ENCODE data around the gene NXN.
"Not testable (repeated sequence)": the region's sequence is repeated elsewhere in the genome, so short reads cannot be mapped to it uniquely, and the experiment has no call there.

Gene NXN

DNA sequence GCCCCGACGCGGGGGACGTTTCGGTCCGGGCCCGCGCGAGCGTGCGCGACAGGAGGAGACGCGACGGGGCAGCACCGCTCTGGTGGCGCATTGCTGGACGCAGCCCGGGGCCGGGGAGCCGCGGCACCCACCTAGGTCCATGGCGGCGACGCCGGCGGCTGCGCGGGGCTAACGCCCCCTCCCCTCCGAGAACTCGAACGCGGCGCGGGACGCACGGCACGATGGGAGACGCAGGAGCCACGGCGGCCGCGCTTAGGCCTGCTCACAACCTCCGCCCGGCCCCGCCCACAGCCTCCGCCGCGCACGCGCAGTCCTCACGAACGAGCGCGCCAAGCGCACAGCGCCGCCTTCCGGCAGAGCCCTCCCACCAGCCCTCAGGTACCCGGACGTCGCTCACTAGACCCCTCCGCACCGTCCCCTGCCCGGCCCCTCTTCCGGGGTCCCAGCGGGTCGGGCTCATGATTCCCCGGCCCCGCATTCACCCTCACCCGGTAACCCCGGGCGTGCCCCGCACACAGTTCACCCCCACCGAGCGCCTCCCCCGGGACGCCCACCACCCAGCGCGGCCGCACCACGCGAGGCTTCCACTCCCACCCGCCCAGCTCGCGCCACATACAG is 227.5 kb downstream of the NXN start, which contains the start of gene GEMIN4:
Gene GEMIN4, minus strand, starts transcription at position 263 of the 618 bp plus-strand sequence. Its CDS starts 122 bp downstream, at position 141.
- peak within 1 kb of the TSS; percentile 98 for H3K27ac ChIP-seq
- TF ChIP-seq, protein P1, sequence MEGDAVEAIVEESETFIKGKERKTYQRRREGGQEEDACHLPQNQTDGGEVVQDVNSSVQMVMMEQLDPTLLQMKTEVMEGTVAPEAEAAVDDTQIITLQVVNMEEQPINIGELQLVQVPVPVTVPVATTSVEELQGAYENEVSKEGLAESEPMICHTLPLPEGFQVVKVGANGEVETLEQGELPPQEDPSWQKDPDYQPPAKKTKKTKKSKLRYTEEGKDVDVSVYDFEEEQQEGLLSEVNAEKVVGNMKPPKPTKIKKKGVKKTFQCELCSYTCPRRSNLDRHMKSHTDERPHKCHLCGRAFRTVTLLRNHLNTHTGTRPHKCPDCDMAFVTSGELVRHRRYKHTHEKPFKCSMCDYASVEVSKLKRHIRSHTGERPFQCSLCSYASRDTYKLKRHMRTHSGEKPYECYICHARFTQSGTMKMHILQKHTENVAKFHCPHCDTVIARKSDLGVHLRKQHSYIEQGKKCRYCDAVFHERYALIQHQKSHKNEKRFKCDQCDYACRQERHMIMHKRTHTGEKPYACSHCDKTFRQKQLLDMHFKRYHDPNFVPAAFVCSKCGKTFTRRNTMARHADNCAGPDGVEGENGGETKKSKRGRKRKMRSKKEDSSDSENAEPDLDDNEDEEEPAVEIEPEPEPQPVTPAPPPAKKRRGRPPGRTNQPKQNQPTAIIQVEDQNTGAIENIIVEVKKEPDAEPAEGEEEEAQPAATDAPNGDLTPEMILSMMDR (conservative IDR thresholded peaks at IDR 0.05) = peak; percentile 95
- peak; percentile 83 for TF ChIP-seq ZFX (IDR thresholded peaks at IDR 0.05)

DNA sequence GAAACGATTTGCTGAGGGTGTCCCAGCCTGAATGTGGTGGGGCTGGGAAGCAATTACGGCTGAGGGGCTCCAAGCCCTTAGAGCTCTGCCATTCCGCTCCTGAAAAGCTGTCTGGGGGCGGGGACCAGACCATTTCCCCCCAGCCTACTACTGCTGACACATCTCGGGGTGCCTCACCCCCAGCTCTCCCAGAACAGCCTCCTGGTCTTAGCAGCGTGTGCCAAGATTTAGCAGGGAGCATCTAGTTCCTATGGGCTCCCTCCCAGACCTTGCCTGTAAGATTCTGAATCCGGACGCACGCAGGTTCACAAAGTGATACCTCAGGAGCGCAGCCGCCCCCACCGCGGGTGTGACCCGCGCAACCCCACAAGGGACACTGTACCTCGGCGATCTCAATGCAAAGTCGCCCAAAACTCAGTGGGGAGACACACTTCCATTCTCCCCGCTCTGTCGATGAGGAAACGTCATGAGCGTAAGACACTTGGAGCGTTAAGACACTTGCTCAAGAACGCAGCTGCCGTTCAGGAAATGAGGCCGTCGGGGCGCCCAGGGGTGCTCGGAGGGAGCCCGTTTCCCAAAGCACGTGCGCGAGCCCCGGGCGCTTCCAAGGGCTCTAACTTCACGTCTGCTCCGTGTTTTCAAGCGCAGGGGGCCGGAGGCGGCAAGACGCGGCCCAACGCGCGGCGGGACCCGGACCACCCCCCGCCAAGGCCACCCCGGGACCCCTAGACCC is 228.1 kb downstream of the NXN start:
- TF ChIP-seq, protein P1 (conservative IDR thresholded peaks at IDR 0.05) = no peak
- no peak for TF ChIP-seq ZFX (IDR thresholded peaks at IDR 0.05)
- H3K27ac ChIP-seq = peak overlapping the region; percentile 98

DNA sequence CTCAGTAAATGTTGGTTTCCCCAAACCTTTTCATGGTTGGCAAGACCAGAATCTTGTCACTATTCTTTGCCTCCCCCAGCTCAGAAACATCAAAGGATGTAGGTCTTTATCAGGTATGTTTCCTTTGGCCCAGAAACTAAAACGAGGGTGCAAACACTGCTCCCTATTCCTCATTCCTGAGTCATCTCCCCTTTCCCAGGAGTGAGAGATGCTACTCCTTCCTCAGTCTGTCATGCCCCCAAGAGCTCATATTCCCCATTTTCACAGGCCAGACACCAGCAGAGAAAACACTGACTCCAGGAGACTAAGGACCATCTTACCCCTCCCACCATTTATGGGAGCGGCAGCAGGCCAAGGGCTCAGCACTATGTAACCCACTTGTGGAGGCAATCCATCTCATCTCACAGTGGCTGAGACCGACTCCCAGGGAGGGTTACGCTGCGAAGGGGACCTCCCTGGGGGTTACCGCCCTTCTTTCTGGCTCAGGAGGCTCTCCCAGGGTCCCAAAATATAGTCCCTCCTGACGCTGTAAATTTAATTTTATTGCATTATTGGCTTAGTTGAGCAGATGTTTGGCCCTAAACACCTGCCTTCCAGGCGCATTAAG is 229.0 kb downstream of the NXN start:
- peak overlapping the region; percentile 98 for H3K27ac ChIP-seq
- no peak for TF ChIP-seq ZFX (IDR thresholded peaks at IDR 0.05)
- TF ChIP-seq, protein P1 (conservative IDR thresholded peaks at IDR 0.05) = no peak

DNA sequence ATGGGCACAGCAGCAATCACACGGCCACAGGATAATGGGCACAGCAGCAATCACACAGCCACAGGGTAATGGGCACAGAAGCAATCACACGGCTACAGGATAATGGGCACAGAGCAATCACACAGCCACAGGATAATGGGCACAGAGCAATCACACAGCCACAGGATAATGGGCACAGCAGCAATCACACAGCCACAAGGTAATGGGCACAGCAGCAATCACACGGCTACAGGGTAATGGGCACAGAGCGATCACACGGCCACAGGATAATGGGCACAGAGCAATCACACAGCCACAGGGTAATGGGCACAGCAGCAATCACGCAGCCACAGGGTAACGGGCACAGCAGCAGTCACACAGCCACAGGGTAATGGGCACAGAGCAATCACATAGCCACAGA is 230.2 kb downstream of the NXN start:
- not testable (repeated sequence) for H3K27ac ChIP-seq

Measured in C4-2B (cell line).